Measurements from ENCODE around the gene LILRB5. TPM values are rescaled to one million over a fixed set of nuclear protein-coding genes. Genes with fewer than 3 reads are reported as not detected.
A peak's percentile ranks its signal among the peaks of the same experiment; 100 is the strongest.
"Not testable (repeated sequence)": the region's sequence is repeated elsewhere in the genome, so short reads cannot be mapped to it uniquely, and the experiment has no call there.

LILRB5 gene
- total and polyA plus RNA-seq, 7 donors: 2.2 to 27.0 (median 11.4) TPM

GRCh38 chr19:54230031-54230430 lies 27.0 kb downstream of the LILRB5 start:
- no peaks in the 10 kb centered on the region for H3K36me3 ChIP-seq
- H3K4me1 ChIP-seq: no peaks in the 10 kb centered on the region
- H3K27ac ChIP-seq: no peak overlapping the region
- WGBS, 2 donors: 82 to 90% methylated on average over 7 of the region's 7 CpGs
- peak; percentile 20 for DNase-seq
- H3K9me3 ChIP-seq: no peaks in the 10 kb centered on the region
- intact Hi-C loops (cut with DNase I): loop anchor here (5.0 kb wide), 1 partner anchor 43 kb away; the partner anchor contains the start of gene MBOAT7
- TF ChIP-seq POLR2A (IDR thresholded peaks at IDR 0.05) (no peak), POLR2AphosphoS5 (IDR thresholded peaks at IDR 0.05) (no peak), CTCF (IDR thresholded peaks at IDR 0.05) (no peak), EP300 (IDR thresholded peaks at IDR 0.05) (no peak)
- H3K4me3 ChIP-seq: no peak overlapping the region
- peaks cover 0 to 14% (median 7%) of the 10 kb centered on the region in 3 donors for H3K27me3 ChIP-seq

GRCh38 chr19:54229146-54229545 lies 27.9 kb downstream of the LILRB5 start:
- 88 to 93% methylated on average over 8 of the region's 8 CpGs for WGBS, 2 donors
- no peak for TF ChIP-seq CTCF (IDR thresholded peaks at IDR 0.05)
- TF ChIP-seq POLR2AphosphoS5 (IDR thresholded peaks at IDR 0.05): no peak
- TF ChIP-seq EP300 (IDR thresholded peaks at IDR 0.05): no peak
- no peak for TF ChIP-seq POLR2A (IDR thresholded peaks at IDR 0.05)
- intact Hi-C loops (cut with DNase I): no loop called here

GRCh38 chr19:54224619-54225018 lies 32.5 kb downstream of the LILRB5 start:
- peaks cover 0 to 22% (median 6%) of the 10 kb centered on the region in 3 donors for H3K27me3 ChIP-seq
- H3K4me3 ChIP-seq; H3K36me3 ChIP-seq; H3K9me3 ChIP-seq; H3K27ac ChIP-seq; H3K4me1 ChIP-seq; intact Hi-C loops (cut with DNase I): not testable (repeated sequence)
- 58 to 83% methylated on average over 10 of the region's 10 CpGs for WGBS, 2 donors
- peak; percentile 20 for DNase-seq

More at GRCh38 chr19:54229146-54229545, 27.9 kb downstream of the LILRB5 start:
- Histone ChIP-seq H3K4me3 (no peak overlapping the region), H3K27me3 (peaks cover 0 to 14% (median 7%) of the 10 kb centered on the region in 3 donors), H3K9me3 (no peaks in the 10 kb centered on the region), H3K36me3 (no peaks in the 10 kb centered on the region), H3K27ac (no peak overlapping the region), H3K4me1 (no peaks in the 10 kb centered on the region)
- DNase-seq: peak; percentile 13

- H3K27ac ChIP-seq, H3K4me1 ChIP-seq, H3K4me3 ChIP-seq, H3K36me3 ChIP-seq, H3K9me3 ChIP-seq: not testable (repeated sequence)
- intact Hi-C loops (cut with DNase I): loop anchor here (2.0 kb wide), 1 partner anchor 23 kb away; no protein-coding TSS in a partner anchor
- WGBS, 2 donors: 58 to 62% methylated on average over 5 of the region's 5 CpGs
- H3K27me3 ChIP-seq: peaks cover 0 to 22% (median 6%) of the 10 kb centered on the region in 3 donors
- DNase-seq: peak; percentile 46
These were observed 33.2 kb downstream of the LILRB5 start for GRCh38 chr19:54223937-54224281.

- DNase-seq: peak; percentile 57
- H3K36me3 ChIP-seq, H3K27ac ChIP-seq: not testable (repeated sequence)
These were observed 33.7 kb downstream of the LILRB5 start for GRCh38 chr19:54223277-54223936.

GRCh38 chr19:54222474-54223276 lies 34.4 kb downstream of the LILRB5 start, which contains the start of gene LILRB3:
Gene LILRB3, minus strand, starts transcription at chr19:54223007. Its CDS starts 31 bp downstream, at chr19:54222976.
- H3K27ac ChIP-seq: peak within 1 kb of the TSS in 1 of 4 donors; percentile 28
- H3K4me1 ChIP-seq, H3K36me3 ChIP-seq, H3K9me3 ChIP-seq: not testable (repeated sequence)
- DNase-seq: peak; percentile 68
- intact Hi-C loops (cut with DNase I): loop anchor here (2.0 kb wide), 1 partner anchor 24 kb away; no protein-coding TSS in a partner anchor
- H3K27me3 ChIP-seq: peaks cover 0 to 22% (median 6%) of the 10 kb centered on the region in 3 donors
- peak within 1 kb of the TSS in 1 of 4 donors; percentile 16 for H3K4me3 ChIP-seq
- 43 to 59% methylated on average over 16 of the region's 16 CpGs for WGBS, 2 donors
- peak in 1 of 4 donors; percentile 20 for TF ChIP-seq POLR2AphosphoS5 (IDR thresholded peaks at IDR 0.05)

More at GRCh38 chr19:54223277-54223936, 33.7 kb downstream of the LILRB5 start:
- not testable (repeated sequence) for H3K4me3 ChIP-seq, H3K4me1 ChIP-seq, H3K9me3 ChIP-seq
- intact Hi-C loops (cut with DNase I): loop anchor here (2.0 kb wide), 1 partner anchor 23 kb away; no protein-coding TSS in a partner anchor
- H3K27me3 ChIP-seq: peaks cover 0 to 22% (median 6%) of the 10 kb centered on the region in 3 donors
- WGBS, 2 donors: 43 to 58% methylated on average over 14 of the region's 14 CpGs

GRCh38 chr19:54221947-54222346 lies 35.1 kb downstream of the LILRB5 start:
- intact Hi-C loops (cut with DNase I): loop anchor here (2.0 kb wide), 1 partner anchor 25 kb away; no protein-coding TSS in a partner anchor

GRCh38 chr19:54219702-54220101 lies 37.4 kb downstream of the LILRB5 start:
- WGBS, 2 donors: 72 to 83% methylated on average over 2 to 5 of the region's 5 CpGs
- H3K27me3 ChIP-seq: peaks cover 0 to 22% (median 6%) of the 10 kb centered on the region in 3 donors
- H3K27ac ChIP-seq; H3K4me1 ChIP-seq; intact Hi-C loops (cut with DNase I); H3K9me3 ChIP-seq; H3K4me3 ChIP-seq; DNase-seq; H3K36me3 ChIP-seq: not testable (repeated sequence)

More at GRCh38 chr19:54221947-54222346, 35.1 kb downstream of the LILRB5 start:
- H3K36me3 ChIP-seq, H3K4me1 ChIP-seq, H3K9me3 ChIP-seq, H3K4me3 ChIP-seq, H3K27ac ChIP-seq: not testable (repeated sequence)
- H3K27me3 ChIP-seq: peaks cover 0 to 22% (median 6%) of the 10 kb centered on the region in 3 donors
- 83 to 95% methylated on average over 7 of the region's 7 CpGs for WGBS, 2 donors
- DNase-seq: peak; percentile 45
